Adrenal gland (tissue), 12 donors: ENCODE results near the gene LRBA. TPM values are rescaled to one million over a fixed set of nuclear protein-coding genes. Genes with fewer than 3 reads are reported as not detected.
A peak's percentile ranks its signal among the peaks of the same experiment; 100 is the strongest.

Experiments
- DNase-seq, 7 donors: peaks; one replicate each; pipeline ENCODE4 v3.0.0-alpha.2; 2019 to 2020
- H3K27ac ChIP-seq, 5 donors: fragments of 200-600 bp; sonication (generic) in 4 of 5; 1 replicate in 3 of 5; 2 replicates in 2 of 5; pipeline versions ENCODE4 v1.5.1 to v1.8.0; 2016 to 2020; ENCODE audit warnings: mild to moderate bottlenecking in 1 of 5
- H3K27me3 ChIP-seq: fragments of 200-600 bp; 2 replicates; pipeline ENCODE4 v1.8.0; 2021
- H3K36me3 ChIP-seq, 2 donors: fragments of 200-600 bp; replicated peaks in 1 of 2; 1 replicate in 1 of 2; 2 replicates in 1 of 2; pipeline versions ENCODE4 v1.5.1 to v1.8.0; 2018 to 2022
- H3K4me1 ChIP-seq, 2 donors: fragments of 200-600 bp; replicated peaks in 1 of 2; 1 replicate in 1 of 2; 2 replicates in 1 of 2; pipeline versions ENCODE4 v1.5.1 to v1.8.0; 2018 to 2021
- H3K4me3 ChIP-seq, 4 donors: fragments of 200-600 bp; sonication (generic) in 3 of 4; one replicate each; pipeline ENCODE4 v1.5.1; 2016 to 2018
- H3K9me3 ChIP-seq, 3 donors: fragments of 200-600 bp; sonication (generic) in 1 of 3; replicated peaks in 1 of 3; 1 replicate in 2 of 3; 2 replicates in 1 of 3; pipeline versions ENCODE4 v1.5.1 to v1.8.0; 2016 to 2021
- CTCF ChIP-seq, 6 experiments: fragments of 450-650 bp in 4 of 6; fragments of 200-600 bp in 2 of 6; sonication (generic) in 1 of 6; IDR thresholded peaks; 1 replicate in 5 of 6; 2 replicates in 1 of 6; pipeline versions ENCODE4 v1.5.1 to v1.8.0; 2016 to 2021; ENCODE audit warnings: antibody characterized with exemption in 6 of 6, mild to moderate bottlenecking in 2 of 6, moderate library complexity in 1 of 6
- POLR2A ChIP-seq, 2 donors: fragments of 450-650 bp; IDR thresholded peaks; one replicate each; pipeline ENCODE4 v1.6.1; 2017; ENCODE audit warnings: antibody characterized with exemption in 2 of 2, mild to moderate bottlenecking in 2 of 2, moderate library complexity in 1 of 2
- WGBS, 4 donors: extraction: QIAGEN DNeasy Blood & Tissue Kit in 2 of 4; methylation state at CpG; one replicate each; pipeline versions ENCODE4 v1.1.5 to v1.1.7; 2013 to 2017; 5-methylcytosine and 5-hydroxymethylcytosine counted together
- intact Hi-C, 2 donors: fragments of 100-400 bp; cut with DNase I; formaldehyde crosslinking; loops; one replicate each; pipeline versions ENCODE4 v1.14.1 to v1.15.0; 2022 to 2023
- polyA plus RNA-seq, 3 donors: library from polyadenylated mRNA; stranded (reverse); fragments of 200-250 nt in 2 of 3; fragments of 350-450 nt in 1 of 3; fragmentation: Illumina TruSeq in 1 of 3; extraction: RNeasy Lipid Tissue Mini Kit (QIAGEN cat#74804) in 1 of 3; gene quantifications; one replicate each; pipeline ENCODE4 v1.2.3, GENCODE V29; 2013 to 2014
- total RNA-seq, 9 donors: library from RNA; depleted of rRNA in 4 of 9; stranded (reverse); fragments of >200 nt in 4 of 9; fragments of 120-200 nt in 1 of 9; fragmentation: NEBNext Ultra II Directional in 1 of 9; extraction: Animal tissue kit (Norgen Biotek cat#: 25700) in 1 of 9; gene quantifications; one replicate each; pipeline versions ENCODE4 v1.1.0 to v1.2.4, GENCODE V29; 2013 to 2023
- donor health status: healthy with polysubstance abuse.
- donor health status: Bipolar disorder and iron deficiency.
- donor health status: DM: yes; HTN: yes; CAD: no.
- donor health status: DM: no; HTN: no; CAD: no.
- donor health status: DM: no; HTN: no; CAD: no.
- donor health status: DM: yes; HTN: yes; CAD: no.

LRBA gene
- total and polyA plus RNA-seq, 12 donors: 9.6 to 106 (median 40.6) TPM

- WGBS, 4 donors: 75 to 93% (median 87%) methylated on average over 4 to 5 of the region's 5 CpGs
- Histone ChIP-seq H3K36me3 (no peaks in the 10 kb centered on the region), H3K4me3 (no peak overlapping the region), H3K27me3 (no peaks in the 10 kb centered on the region), H3K4me1 (peaks cover 9 to 17% of the 10 kb centered on the region in 2 donors), H3K9me3 (peaks cover 0 to 6% (median 5%) of the 10 kb centered on the region in 3 donors), H3K27ac (peak overlapping the region in 1 of 5 donors; percentile 15)
- DNase-seq: no peak
- TF ChIP-seq POLR2A (IDR thresholded peaks at IDR 0.05): no peak
- no peak for TF ChIP-seq CTCF (IDR thresholded peaks at IDR 0.05)
- intact Hi-C loops: no loop called here
Observed at GRCh38 chr4:150723727-150724411, 291.2 kb downstream of the LRBA start.

- H3K4me3 ChIP-seq: no peak overlapping the region
- peaks cover 9 to 17% of the 10 kb centered on the region in 2 donors for H3K4me1 ChIP-seq
- peaks cover 0 to 6% (median 5%) of the 10 kb centered on the region in 3 donors for H3K9me3 ChIP-seq
- H3K36me3 ChIP-seq: no peaks in the 10 kb centered on the region
- WGBS, 4 donors: 9 to 24% (median 15%) methylated on average over 5 to 6 of the region's 6 CpGs
- intact Hi-C loops: no loop called here
- H3K27ac ChIP-seq: peak overlapping the region in 3 of 5 donors; percentile 34 to 66 (median 39)
- peak; percentile 13 to 64 (median 53) for TF ChIP-seq CTCF (IDR thresholded peaks at IDR 0.05)
- peak in 1 of 2 donors; percentile 45 for TF ChIP-seq POLR2A (IDR thresholded peaks at IDR 0.05)
- H3K27me3 ChIP-seq: no peaks in the 10 kb centered on the region
- peak; percentile 76 to 96 (median 92) for DNase-seq
Observed at GRCh38 chr4:150722908-150723362, 292.1 kb downstream of the LRBA start.

- DNase-seq: no peak
- TF ChIP-seq CTCF (IDR thresholded peaks at IDR 0.05): no peak
- no peak for TF ChIP-seq POLR2A (IDR thresholded peaks at IDR 0.05)
- Histone ChIP-seq H3K9me3 (peaks cover 0 to 3% (median under 1%) of the 10 kb centered on the region in 3 donors), H3K4me1 (peaks cover 9 to 17% of the 10 kb centered on the region in 2 donors), H3K4me3 (no peak overlapping the region), H3K27me3 (no peaks in the 10 kb centered on the region), H3K27ac (no peak overlapping the region), H3K36me3 (no peaks in the 10 kb centered on the region)
- intact Hi-C loops: no loop called here
- 93 to 97% (median 95%) methylated on average over 2 of the region's 2 CpGs for WGBS, 4 donors
Observed at GRCh38 chr4:150720973-150721518, 294.0 kb downstream of the LRBA start.

- no peak for DNase-seq
Observed at GRCh38 chr4:150717952-150718351, 297.1 kb downstream of the LRBA start.

More at GRCh38 chr4:150717952-150718351, 297.1 kb downstream of the LRBA start:
- no peak for TF ChIP-seq CTCF (IDR thresholded peaks at IDR 0.05)
- TF ChIP-seq POLR2A (IDR thresholded peaks at IDR 0.05): no peak
- 33 to 52% (median 39%) methylated on average over 1 of the region's 1 CpG for WGBS, 4 donors
- Histone ChIP-seq H3K4me1 (peaks cover under 1 to 9% of the 10 kb centered on the region in 2 donors), H3K27ac (no peak overlapping the region), H3K36me3 (no peaks in the 10 kb centered on the region), H3K4me3 (no peak overlapping the region), H3K9me3 (no peaks in the 10 kb centered on the region), H3K27me3 (no peaks in the 10 kb centered on the region)
- intact Hi-C loops: no loop called here
